Measurements from ENCODE around the gene WFS1.

DNA sequence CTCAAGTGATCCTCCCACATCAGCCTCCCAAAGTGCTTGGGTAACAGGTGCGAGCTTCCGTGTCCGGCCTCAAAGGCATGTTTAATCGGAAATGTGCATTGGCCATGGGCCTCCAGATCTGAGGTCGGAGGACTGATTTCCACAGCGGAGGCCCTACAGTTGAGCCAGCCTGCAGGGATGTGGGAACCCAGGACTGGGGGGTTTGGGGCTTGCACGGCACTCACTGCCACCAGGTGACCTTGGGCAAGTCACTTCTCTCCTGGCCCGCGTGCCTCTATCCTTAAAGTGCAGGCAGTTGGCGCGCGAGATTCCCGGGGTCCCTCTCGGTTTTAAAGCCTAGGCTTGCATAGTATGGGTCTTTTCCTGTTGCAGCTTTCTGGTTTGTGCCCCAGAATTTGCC lies 18.3 kb upstream of the WFS1 start:
- TF ChIP-seq EGR1 (conservative IDR thresholded peaks at IDR 0.05) (no peak), POLR2A (conservative IDR thresholded peaks at IDR 0.05) (no peak), DNMT1 (IDR thresholded peaks at IDR 0.05) (no peak), SMAD3 (CRISPR knock-in tag; conservative IDR thresholded peaks at IDR 0.05) (no peak), ZZZ3 (IDR thresholded peaks at IDR 0.05) (no peak), YY1 (IDR thresholded peaks at IDR 0.05; ENCODE audit: borderline replicate concordance in 1 of 3, control insufficient read depth in 1 of 3, extremely low read depth in 1 of 3, insufficient read depth in 3 of 3, insufficient read length in 1 of 3, insufficient replicate concordance in 2 of 3, low read depth in 1 of 3, low read length in 2 of 3) (no peak), TRIM28 (IDR thresholded peaks at IDR 0.05) (no peak), CHCHD3 (CRISPR knock-in tag; IDR thresholded peaks at IDR 0.05) (no peak)
- TF ChIP-seq, protein P1, sequence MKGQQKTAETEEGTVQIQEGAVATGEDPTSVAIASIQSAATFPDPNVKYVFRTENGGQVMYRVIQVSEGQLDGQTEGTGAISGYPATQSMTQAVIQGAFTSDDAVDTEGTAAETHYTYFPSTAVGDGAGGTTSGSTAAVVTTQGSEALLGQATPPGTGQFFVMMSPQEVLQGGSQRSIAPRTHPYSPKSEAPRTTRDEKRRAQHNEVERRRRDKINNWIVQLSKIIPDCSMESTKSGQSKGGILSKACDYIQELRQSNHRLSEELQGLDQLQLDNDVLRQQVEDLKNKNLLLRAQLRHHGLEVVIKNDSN (CRISPR knock-in tag; IDR thresholded peaks at IDR 0.05), result no peak

Measured in K562 (cell line).